ENCODE results near the gene FBP2. TPM values are rescaled to one million over a fixed set of nuclear protein-coding genes. Genes with fewer than 3 reads are reported as not detected.

Gene FBP2
- total RNA-seq (2013; cell fraction: nucleolus; rRNA removed): not detected in 2 replicates
- total RNA-seq (2014; rRNA removed): 0.17 TPM in 1 of 2 replicates, not detected in the other
- not detected in 2 replicates for total RNA-seq (2014; rRNA removed; fragmentation: Illumina TruSeq; extraction: Trizol)
- total RNA-seq (2021): not detected in 2 replicates
- not detected for polyA plus RNA-seq (2011; ENCODE audit: low read depth)
- polyA plus RNA-seq (2011; rRNA removed): 1.1 and 1.3 TPM in 2 replicates
- polyA plus RNA-seq (2011; cell fraction: cytosol; rRNA removed): 1.1 and 1.3 TPM in 2 replicates
- 2.1 and 3.5 TPM in 2 replicates for polyA plus RNA-seq (2011; cell fraction: nucleus; rRNA removed)
- polyA plus RNA-seq (2012): 0.17 TPM in 1 of 2 replicates, not detected in the other
- polyA plus RNA-seq (2014; fragmentation: Illumina TruSeq; extraction: Trizol): not detected in 2 replicates
- under 1 TPM in 1 of 2 experiments, not detected in 1; 0.07 TPM for polyA plus RNA-seq (2014; fragmentation: Nextera tagmentation; extraction: Ambion mirVana)
- 0.08 TPM in 1 of 2 replicates, not detected in the other for polyA plus RNA-seq (2014; rRNA removed)
- polyA plus RNA-seq (2016; fragmentation: Nextera tagmentation; extraction: Ambion mirVana): not detected
- polyA minus RNA-seq (2011; rRNA and poly(A)+ RNA removed): 0.26 and 0.44 TPM in 2 replicates
- not detected in 2 replicates for polyA minus RNA-seq (2011; cell fraction: cytosol; rRNA and poly(A)+ RNA removed)
- 0.29 and 0.36 TPM in 2 replicates for polyA minus RNA-seq (2011; cell fraction: nucleus; rRNA and poly(A)+ RNA removed)
- percentile 41 among the genes with signal in this experiment for Bru-seq, nascent RNA
- BruChase-seq, experiment 1, labeled RNA remaining after a 6-hour chase: percentile 26 among the genes with signal in this experiment
- BruChase-seq, experiment 2, labeled RNA remaining after a 2-hour chase: percentile 29 among the genes with signal in this experiment
- long read RNA-seq, experiment 1: 0 reads
- long read RNA-seq, experiment 2: 0 reads

GRCh38 chr9:94593459-94594345 lies at the start of gene FBP2:
FBP2 (minus strand) TSS chr9:94593824; CDS start chr9:94593726, 98 bp downstream.
- Histone ChIP-seq H3K79me2 (ENCODE audit: control insufficient read depth, insufficient read depth, low read length) (no peaks in the 10 kb centered on the region), H3K27ac (ENCODE audit: control insufficient read depth, insufficient read depth) (no peak within 1 kb of the TSS), H3K36me3 (ENCODE audit: control insufficient read depth in 2 of 2, insufficient read depth in 2 of 2, low read length in 1 of 2) (no peaks in the 10 kb centered on the region), H3K9me3 (replicated peaks; ENCODE audit: control insufficient read depth, insufficient read depth, low read length) (no peaks in the 10 kb centered on the region), H3K4me1 (ENCODE audit: control insufficient read depth, insufficient read depth, low read length) (no peaks in the 10 kb centered on the region), H4K20me1 (ENCODE audit: control insufficient read depth, insufficient read depth) (no peaks in the 10 kb centered on the region), H3K27me3 (replicated peaks in 1 of 2; ENCODE audit: control insufficient read depth in 2 of 2, insufficient read depth in 2 of 2, low read length in 1 of 2) (no peaks in the 10 kb centered on the region), H2AFZ (ENCODE audit: control insufficient read depth, low read depth, low read length) (no peak within 1 kb of the TSS), H3K9ac (ENCODE audit: control insufficient read depth, insufficient read depth, low read length) (no peak within 1 kb of the TSS), H3K4me2 (ENCODE audit: control insufficient read depth, insufficient read depth) (no peak within 1 kb of the TSS), H3K4me3 (no peak within 1 kb of the TSS)
- BruUV-seq (replicated peaks): no TSS peak
- intact Hi-C loops (cut with micrococcal nuclease; ENCODE audit: unreplicated experiment) (no loop called here), in situ Hi-C loops (cut with MboI) (no loop called here)
- CTCF ChIA-PET: interaction anchor here (1.4 kb wide), 1 partner anchor 39 kb away, joined by 4 read pairs; the partner anchor contains the start of gene PCAT7
- RAD21 ChIA-PET (ENCODE audit: unreplicated experiment): no interaction called here
- POLR2A ChIA-PET: no interaction called here
- ATAC-seq (no peak), FAIRE-seq (no peak), DNase-seq (ENCODE audit: low read depth, low spot score) (no peak)
- WGBS (ENCODE audit: insufficient coverage, insufficient replicate concordance, low lambda C conversion rate, missing lambda C conversion rate): 41% methylated on average over 21 of the region's 21 CpGs
- TF ChIP-seq MEF2A (IDR thresholded peaks at IDR 0.05; ENCODE audit: insufficient read depth, low read depth, low read length): no peak
- no peak for TF ChIP-seq NFIC (IDR thresholded peaks at IDR 0.05; ENCODE audit: low read depth, low read length)
- TF ChIP-seq IRF4 (IDR thresholded peaks at IDR 0.05; ENCODE audit: low read depth, low read length): no peak
- no peak for TF ChIP-seq SMARCA5 (IDR thresholded peaks at IDR 0.05)
- no peak for TF ChIP-seq ASH2L (IDR thresholded peaks at IDR 0.05; ENCODE audit: borderline replicate concordance, low read depth)
- TF ChIP-seq NBN (IDR thresholded peaks at IDR 0.05): no peak
- TF ChIP-seq SP1 (IDR thresholded peaks at IDR 0.05; ENCODE audit: low read depth, low read length): no peak
- no peak for TF ChIP-seq SIX5 (IDR thresholded peaks at IDR 0.05; ENCODE audit: low read depth, low read length, severe bottlenecking)
- no peak for TF ChIP-seq TARDBP (IDR thresholded peaks at IDR 0.05; ENCODE audit: borderline replicate concordance)
- no peak for TF ChIP-seq GATAD2B (conservative IDR thresholded peaks at IDR 0.05; ENCODE audit: low read depth)
- no peak for TF ChIP-seq JUNB (IDR thresholded peaks at IDR 0.05)
- TF ChIP-seq ZNF274 (IDR thresholded peaks at IDR 0.05; ENCODE audit: insufficient read depth, insufficient read length): no peak
- no peak for TF ChIP-seq BCL3 (IDR thresholded peaks at IDR 0.05; ENCODE audit: borderline replicate concordance, insufficient read depth, low read depth, low read length, poor library complexity, severe bottlenecking)
- TF ChIP-seq SMAD1 (IDR thresholded peaks at IDR 0.05; ENCODE audit: low read depth, partially characterized antibody): no peak
- TF ChIP-seq CEBPZ (IDR thresholded peaks at IDR 0.05; ENCODE audit: low read depth, low read length): no peak
- TF ChIP-seq ZNF217 (IDR thresholded peaks at IDR 0.05): no peak
- SMC1A ChIA-PET (ENCODE audit: uncharacterized antibody, unreplicated experiment): interaction anchor here (0.8 kb wide), 1 partner anchor 8 kb away, joined by 3 read pairs; no protein-coding TSS in a partner anchor
